Stimulated activated CD8-positive, alpha-beta memory T cell treated with anti-CD3 and anti-CD28 coated beads, Interleukin-12 subunit alpha, Interleukin-12 subunit beta, amount 100 ng/mL, for 4 hours (primary cell): Measurements from ENCODE around the gene PKD2.
"Not testable (repeated sequence)": the region's sequence is repeated elsewhere in the genome, so short reads cannot be mapped to it uniquely, and the experiment has no call there.

Experiments used
- DNase-seq: peaks from one replicate; pipeline ENCODE4 v3.0.0-alpha.2; 2020; ENCODE audit warnings: low read depth

PKD2 gene

GRCh38 chr4:88115587-88115986 is 108.2 kb downstream of the PKD2 start:
- DNase-seq: no peak

DNA sequence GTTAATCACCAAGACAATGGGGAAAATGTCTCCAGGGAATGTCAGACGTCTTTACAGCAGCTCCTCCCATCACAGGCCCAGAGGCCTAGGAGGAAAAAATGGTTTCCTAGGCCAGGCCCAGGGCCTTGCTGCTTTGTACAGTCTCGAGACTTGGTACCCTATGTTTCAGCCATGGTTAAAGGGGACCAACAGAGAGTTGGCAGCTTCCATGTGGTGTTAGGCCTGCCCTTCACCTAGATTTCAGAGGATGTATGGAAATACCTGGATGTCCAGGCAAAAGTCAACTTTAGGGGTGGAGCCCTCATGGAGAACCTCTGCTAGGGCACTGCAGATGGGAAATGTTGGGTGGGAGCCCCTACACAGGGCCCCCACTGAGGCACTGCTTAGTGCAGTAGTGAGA is 112.5 kb downstream of the PKD2 start:
- no peak for DNase-seq

- not testable (repeated sequence) for DNase-seq
Observed at GRCh38 chr4:88122260-88122659, 114.8 kb downstream of the PKD2 start.
